HL-60 (cell line): Measurements from ENCODE around the gene PRDM10.

Experiments used
- CTCF ChIP-seq: IDR thresholded peaks from one replicate; pipeline ENCODE4 v1.5.1; 2011; ENCODE audit warnings: low read length, control low read depth, inconsistent platforms; ENCODE audit not compliant: insufficient read depth
- POLR2AphosphoS5 ChIP-seq: IDR thresholded peaks from 2 replicates; pipeline ENCODE4 v1.6.1; 2012; ENCODE audit warnings: low read depth
- REST ChIP-seq: IDR thresholded peaks from 2 replicates; pipeline ENCODE4 v1.6.1; 2012; ENCODE audit warnings: low read depth; ENCODE audit not compliant: insufficient replicate concordance

- TF ChIP-seq CTCF = no peak
- TF ChIP-seq REST = no peak
- no peak for TF ChIP-seq POLR2AphosphoS5
Measured at GRCh38 chr11:129951866-129952262, 50.8 kb downstream of the PRDM10 start.
